ENCODE data around the gene NOD1.

GRCh38 chr7:30380294-30380693 lies 98.3 kb downstream of the NOD1 start:
- TF ChIP-seq ZNF441 (CRISPR knock-in tag; IDR thresholded peaks at IDR 0.05; ENCODE audit: borderline replicate concordance) (no peak), ZNF720 (CRISPR knock-in tag; IDR thresholded peaks at IDR 0.05) (no peak), REST (IDR thresholded peaks at IDR 0.05; ENCODE audit: borderline replicate concordance in 1 of 2, low read depth in 1 of 2, low read length in 2 of 2) (no peak), POLR2A (IDR thresholded peaks at IDR 0.05; ENCODE audit: insufficient read depth in 1 of 2, low read depth in 2 of 2, low read length in 2 of 2) (no peak), ETV5 (CRISPR knock-in tag; IDR thresholded peaks at IDR 0.05; ENCODE audit: borderline replicate concordance) (no peak), KLF12 (CRISPR knock-in tag; IDR thresholded peaks at IDR 0.05; ENCODE audit: borderline replicate concordance) (no peak), CBX5 (CRISPR knock-in tag; IDR thresholded peaks at IDR 0.05; ENCODE audit: borderline replicate concordance) (no peak), MNT (IDR thresholded peaks at IDR 0.05) (no peak), ZNF44 (CRISPR knock-in tag; IDR thresholded peaks at IDR 0.05) (no peak)

Measured in HepG2 (cell line).